Mucosa of gallbladder (tissue), 1 donor: ENCODE measurements around the gene LRG1. TPM values are rescaled to one million over a fixed set of nuclear protein-coding genes. Genes with fewer than 3 reads are reported as not detected.

Experiments
- DNase-seq: peaks from one replicate; pipeline ENCODE4 v3.0.0-alpha.2; 2020; ENCODE audit warnings: low spot score
- total RNA-seq: library from RNA; stranded (reverse); gene quantifications from one replicate; pipeline ENCODE4 v1.2.1, GENCODE V29; 2021
- donor health status: DM: no; HTN: no; CAD: no.

Gene LRG1
- total RNA-seq, 1 donor from 2014 or later = 16.2 TPM

GRCh38 chr19:4495471-4495870, 44.4 kb downstream of the LRG1 start:
- DNase-seq = no peak

GRCh38 chr19:4494691-4495064, 45.2 kb downstream of the LRG1 start:
- no peak for DNase-seq

GRCh38 chr19:4493929-4494690, 45.7 kb downstream of the LRG1 start:
- DNase-seq = no peak

- no peak for DNase-seq
Measured at GRCh38 chr19:4493104-4493928, 46.5 kb downstream of the LRG1 start.

DNA sequence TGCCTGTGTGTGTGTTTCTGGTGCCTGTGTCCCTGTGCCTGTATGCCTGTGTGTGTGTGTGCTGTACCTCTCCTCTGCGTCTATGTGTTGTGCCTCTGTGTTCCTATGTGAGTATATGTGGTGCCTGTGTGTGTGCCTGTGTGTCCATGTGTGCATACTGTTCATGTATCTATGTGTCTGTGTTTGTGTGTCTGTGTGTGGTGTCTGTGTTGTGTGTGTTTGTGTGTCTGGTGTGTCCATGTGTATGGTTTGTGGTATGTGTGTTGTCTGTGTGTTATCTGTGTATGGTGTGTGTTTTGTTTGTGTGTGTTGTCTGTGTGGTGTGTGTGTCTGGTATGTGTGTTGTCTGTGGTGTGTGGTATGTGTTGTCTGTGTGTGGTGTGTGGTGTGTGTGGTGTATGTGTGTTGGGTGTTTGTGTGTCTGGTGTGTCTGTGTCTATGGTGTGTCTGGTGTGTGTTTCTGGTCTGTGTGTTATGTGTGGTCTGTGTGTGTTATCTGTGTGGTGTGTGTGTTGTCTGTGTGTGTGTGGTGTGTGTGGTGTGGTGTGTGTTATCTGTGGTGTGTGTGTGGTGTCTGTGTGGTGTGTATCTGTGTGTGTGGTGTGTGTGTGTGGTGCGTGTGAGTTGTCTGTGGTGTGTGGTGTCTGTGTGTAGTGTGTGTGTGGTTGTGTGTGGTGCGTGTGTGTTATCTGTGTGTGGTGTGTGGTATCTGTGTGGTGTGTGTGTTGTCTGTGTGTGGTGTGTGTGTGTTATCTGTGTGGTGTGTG, 47.3 kb downstream of the LRG1 start:
- no peak for DNase-seq

- DNase-seq = no peak
Measured at GRCh38 chr19:4491446-4491845, 48.4 kb downstream of the LRG1 start.

GRCh38 chr19:4488496-4488895, 51.3 kb downstream of the LRG1 start:
- DNase-seq = no peak

DNA sequence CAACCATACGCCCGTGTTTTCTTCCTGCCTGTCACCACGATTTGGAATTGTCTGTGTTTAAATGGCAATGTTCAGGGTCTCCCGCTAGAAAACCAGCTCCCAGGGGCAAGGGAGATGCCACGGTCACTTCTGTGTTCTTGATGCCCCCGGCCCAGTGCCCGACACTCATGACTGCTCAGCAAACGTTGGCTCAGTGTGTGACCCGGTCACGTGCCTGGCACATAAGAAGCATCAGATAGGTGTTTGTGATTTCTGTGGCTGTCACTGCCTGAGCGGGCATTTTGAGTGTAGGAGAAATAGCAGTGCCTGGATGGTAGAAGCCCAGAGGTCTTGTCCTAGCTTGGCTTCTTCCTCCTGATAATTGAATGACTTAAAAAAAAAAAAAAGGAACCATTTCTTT, 52.3 kb downstream of the LRG1 start:
- DNase-seq = no peak

Other genes starting within 250 kb of the LRG1 start
- 0.98 TPM for gene TMIGD2, start 237.6 kb downstream of the LRG1 start, total RNA-seq
- gene FSD1, start 235.4 kb downstream of the LRG1 start, total RNA-seq = 1.3 TPM
- 37.8 TPM for gene STAP2, start 201.2 kb downstream of the LRG1 start, total RNA-seq
- gene MPND, start 196.5 kb downstream of the LRG1 start, total RNA-seq = 26.1 TPM
- gene SH3GL1, start 139.5 kb downstream of the LRG1 start, total RNA-seq = 56.9 TPM
- 8.3 TPM for gene CHAF1A, start 137.4 kb downstream of the LRG1 start, total RNA-seq
- gene UBXN6, start 82.2 kb downstream of the LRG1 start, total RNA-seq = 134 TPM
- 54.4 TPM for gene HDGFL2, start 67.7 kb downstream of the LRG1 start, total RNA-seq
- gene PLIN4, start 21.6 kb downstream of the LRG1 start, total RNA-seq = 36.4 TPM
- gene PLIN5, start 4.8 kb downstream of the LRG1 start, total RNA-seq = 13.6 TPM
- gene SEMA6B, start 19.6 kb upstream of the LRG1 start, total RNA-seq = 5.0 TPM
- 7.3 TPM for gene TNFAIP8L1, start 99.5 kb upstream of the LRG1 start, total RNA-seq
- gene MYDGF, start 130.3 kb upstream of the LRG1 start, total RNA-seq = 77.4 TPM
- 62.8 TPM for gene DPP9, start 183.8 kb upstream of the LRG1 start, total RNA-seq